MM.1S (cell line): ENCODE results near the gene BCAS3.

Experiments used
- CTCF ChIP-seq: fragments of 300-600 bp; sonication (generic); IDR thresholded peaks from 2 replicates; pipeline ENCODE4 v1.5.1; 2016; ENCODE audit warnings: antibody characterized with exemption, low read length, mixed read lengths
- EZH2 ChIP-seq: fragments of 300-600 bp; sonication (generic); optimal IDR thresholded peaks from 2 replicates; pipeline ENCODE3; 2017; ENCODE audit warnings: low read depth, mild to moderate bottlenecking, antibody characterized with exemption, low read length, mixed read lengths
- EZH2phosphoT487 ChIP-seq: fragments of 300-600 bp; sonication (generic); IDR thresholded peaks from 2 replicates; pipeline ENCODE4 v1.6.1; 2018; ENCODE audit warnings: antibody characterized with exemption, low read length

- TF ChIP-seq CTCF (no peak), EZH2 (no peak), EZH2phosphoT487 (no peak)
Observed at GRCh38 chr17:60964160-60964559, 286.5 kb downstream of the BCAS3 start.
